KMS-11 (cell line): ENCODE results near the gene ADCY4.

Experiments
- H2AFZ ChIP-seq: fragments of 200-600 bp; sonication (generic); 2 replicates; pipeline ENCODE4 v1.6.1; 2016; ENCODE audit warnings: antibody characterized with exemption, mixed run types, low read depth
- H3K27ac ChIP-seq: fragments of 200-600 bp; sonication (generic); 2 replicates; pipeline ENCODE4 v1.6.1; 2016; ENCODE audit warnings: mild to moderate bottlenecking, mixed run types
- H3K27me3 ChIP-seq: fragments of 200-600 bp; sonication (generic); 2 replicates; pipeline ENCODE4 v1.6.1; 2017; ENCODE audit warnings: mild to moderate bottlenecking, low read depth, mixed run types, moderate library complexity; ENCODE audit not compliant: insufficient read depth
- H3K36me3 ChIP-seq: fragments of 200-600 bp; sonication (generic); 2 replicates; pipeline ENCODE4 v1.6.1; 2017; ENCODE audit warnings: mild to moderate bottlenecking, mixed run types; ENCODE audit not compliant: insufficient read depth
- H3K4me1 ChIP-seq: fragments of 200-600 bp; sonication (generic); 2 replicates; pipeline ENCODE4 v1.6.1; 2016; ENCODE audit warnings: mild to moderate bottlenecking, low read depth, mixed run types; ENCODE audit not compliant: poor library complexity, severe bottlenecking
- H3K4me2 ChIP-seq: fragments of 200-600 bp; sonication (generic); 2 replicates; pipeline ENCODE4 v1.7.0; 2016; ENCODE audit warnings: mild to moderate bottlenecking, mixed run types
- H3K4me3 ChIP-seq: fragments of 200-600 bp; sonication (generic); IDR thresholded peaks from 2 replicates; pipeline ENCODE4 v1.6.1; 2017; ENCODE audit warnings: low read depth, low read length, mixed read lengths; ENCODE audit not compliant: insufficient read depth
- H3K79me2 ChIP-seq: fragments of 200-600 bp; sonication (generic); 2 replicates; pipeline ENCODE4 v1.6.1; 2016; ENCODE audit warnings: low read depth, mixed run types; ENCODE audit not compliant: insufficient read depth
- H3K9ac ChIP-seq: fragments of 200-600 bp; sonication (generic); 2 replicates; pipeline ENCODE4 v1.6.1; 2016; ENCODE audit warnings: mild to moderate bottlenecking, mixed run types
- H4K20me1 ChIP-seq: fragments of 200-600 bp; sonication (generic); 2 replicates; pipeline ENCODE4 v1.6.1; 2016; ENCODE audit warnings: mild to moderate bottlenecking, mixed run types; ENCODE audit not compliant: insufficient read depth
- TF ChIP-seq, protein P1 (sequence below): fragments of 200-600 bp; sonication (generic); conservative IDR thresholded peaks from 2 replicates; pipeline ENCODE4 v1.6.1; 2017; ENCODE audit warnings: low read depth, mild to moderate bottlenecking, antibody characterized with exemption, low read length, moderate library complexity, mixed read lengths

ADCY4 gene

DNA sequence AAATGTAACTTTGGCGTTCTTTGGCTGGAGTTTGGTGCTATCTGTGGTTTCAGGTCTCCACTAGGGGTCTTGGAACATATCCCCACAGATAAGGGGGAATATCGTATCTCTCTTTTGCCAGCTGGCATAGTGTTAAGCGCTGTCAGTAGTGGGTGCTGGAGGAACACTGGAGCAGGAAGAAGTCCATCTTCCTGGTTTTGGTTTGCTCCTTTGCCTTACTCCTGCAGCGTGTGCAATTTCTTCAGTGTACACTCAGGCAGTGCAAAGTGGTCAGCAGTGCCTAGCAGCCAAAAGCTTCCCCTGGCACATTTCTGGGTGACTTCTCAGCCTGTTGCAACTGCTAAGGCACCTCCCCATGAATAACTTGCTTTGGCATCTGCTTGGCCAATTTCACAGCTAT is 16.6 kb upstream of the ADCY4 start:
- Histone ChIP-seq H3K79me2 (no peaks in the 10 kb centered on the region), H3K4me1 (no peaks in the 10 kb centered on the region), H2AFZ (no peak overlapping the region), H3K4me2 (no peak overlapping the region), H3K4me3 (no peak overlapping the region), H3K27ac (no peak overlapping the region), H4K20me1 (no peaks in the 10 kb centered on the region), H3K36me3 (no peaks in the 10 kb centered on the region), H3K27me3 (no peaks in the 10 kb centered on the region), H3K9ac (no peak overlapping the region)
- TF ChIP-seq, protein P1, sequence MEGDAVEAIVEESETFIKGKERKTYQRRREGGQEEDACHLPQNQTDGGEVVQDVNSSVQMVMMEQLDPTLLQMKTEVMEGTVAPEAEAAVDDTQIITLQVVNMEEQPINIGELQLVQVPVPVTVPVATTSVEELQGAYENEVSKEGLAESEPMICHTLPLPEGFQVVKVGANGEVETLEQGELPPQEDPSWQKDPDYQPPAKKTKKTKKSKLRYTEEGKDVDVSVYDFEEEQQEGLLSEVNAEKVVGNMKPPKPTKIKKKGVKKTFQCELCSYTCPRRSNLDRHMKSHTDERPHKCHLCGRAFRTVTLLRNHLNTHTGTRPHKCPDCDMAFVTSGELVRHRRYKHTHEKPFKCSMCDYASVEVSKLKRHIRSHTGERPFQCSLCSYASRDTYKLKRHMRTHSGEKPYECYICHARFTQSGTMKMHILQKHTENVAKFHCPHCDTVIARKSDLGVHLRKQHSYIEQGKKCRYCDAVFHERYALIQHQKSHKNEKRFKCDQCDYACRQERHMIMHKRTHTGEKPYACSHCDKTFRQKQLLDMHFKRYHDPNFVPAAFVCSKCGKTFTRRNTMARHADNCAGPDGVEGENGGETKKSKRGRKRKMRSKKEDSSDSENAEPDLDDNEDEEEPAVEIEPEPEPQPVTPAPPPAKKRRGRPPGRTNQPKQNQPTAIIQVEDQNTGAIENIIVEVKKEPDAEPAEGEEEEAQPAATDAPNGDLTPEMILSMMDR: no peak

- no peak overlapping the region for H3K4me3 ChIP-seq
- H3K27ac ChIP-seq: no peak overlapping the region
- H2AFZ ChIP-seq: no peak overlapping the region
- no peaks in the 10 kb centered on the region for H4K20me1 ChIP-seq
- no peak overlapping the region for H3K9ac ChIP-seq
- H3K27me3 ChIP-seq: no peaks in the 10 kb centered on the region
- no peak overlapping the region for H3K4me2 ChIP-seq
- no peaks in the 10 kb centered on the region for H3K36me3 ChIP-seq
- H3K4me1 ChIP-seq: no peaks in the 10 kb centered on the region
- no peaks in the 10 kb centered on the region for H3K79me2 ChIP-seq
- TF ChIP-seq, protein P1: no peak
Measured at GRCh38 chr14:24349742-24350141, 14.9 kb upstream of the ADCY4 start.

GRCh38 chr14:24348186-24348585 is 13.3 kb upstream of the ADCY4 start:
- TF ChIP-seq, protein P1: no peak
- no peaks in the 10 kb centered on the region for H3K4me1 ChIP-seq
- H2AFZ ChIP-seq: no peak overlapping the region

GRCh38 chr14:24347134-24347533 is 12.3 kb upstream of the ADCY4 start:
- no peaks in the 10 kb centered on the region for H4K20me1 ChIP-seq
- no peaks in the 10 kb centered on the region for H3K4me1 ChIP-seq
- H3K9ac ChIP-seq: no peak overlapping the region
- H3K4me2 ChIP-seq: no peak overlapping the region
- H3K4me3 ChIP-seq: no peak overlapping the region
- no peak overlapping the region for H2AFZ ChIP-seq
- no peaks in the 10 kb centered on the region for H3K79me2 ChIP-seq
- no peaks in the 10 kb centered on the region for H3K27me3 ChIP-seq
- TF ChIP-seq, protein P1: no peak
- H3K36me3 ChIP-seq: no peaks in the 10 kb centered on the region
- no peak overlapping the region for H3K27ac ChIP-seq

More at GRCh38 chr14:24348186-24348585, 13.3 kb upstream of the ADCY4 start:
- no peak overlapping the region for H3K4me2 ChIP-seq
- H3K27ac ChIP-seq: no peak overlapping the region
- no peak overlapping the region for H3K4me3 ChIP-seq
- no peaks in the 10 kb centered on the region for H3K79me2 ChIP-seq
- H4K20me1 ChIP-seq: no peaks in the 10 kb centered on the region
- H3K36me3 ChIP-seq: no peaks in the 10 kb centered on the region
- H3K9ac ChIP-seq: no peak overlapping the region
- no peaks in the 10 kb centered on the region for H3K27me3 ChIP-seq
